Astrocyte (in vitro differentiated cells and primary cell): Measurements from ENCODE around the gene PLA2R1.

ENCODE experiments used
- EZH2 ChIP-seq: IDR thresholded peaks from 2 replicates; pipeline ENCODE4 v1.6.1; 2012; ENCODE audit warnings: mild to moderate bottlenecking, low read length, inconsistent platforms; ENCODE audit not compliant: insufficient read depth
- TF ChIP-seq, protein P1 (sequence below): IDR thresholded peaks from 2 replicates; pipeline ENCODE4 v1.5.1; 2011; ENCODE audit warnings: low read depth, mild to moderate bottlenecking, inconsistent platforms, low read length, moderate library complexity; ENCODE audit not compliant: insufficient read depth

DNA sequence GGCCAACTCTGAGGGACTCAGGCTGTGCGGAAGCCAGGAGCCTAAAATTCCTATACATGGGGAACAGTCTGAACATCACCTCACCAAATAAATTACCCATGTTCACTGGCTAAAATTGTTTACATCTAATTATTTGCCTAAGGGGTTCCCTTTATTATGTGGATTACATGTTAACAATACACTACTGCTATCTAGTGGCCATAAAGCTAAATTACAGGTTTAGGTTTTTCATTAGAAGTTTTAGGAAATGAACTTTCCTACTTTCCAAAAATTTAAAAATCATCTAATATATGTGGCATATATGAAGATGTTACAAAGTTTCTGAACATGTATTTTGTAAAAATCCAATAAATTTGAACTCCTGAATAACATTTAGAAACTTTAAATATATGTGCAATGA is 40.3 kb downstream of the PLA2R1 start:
- TF ChIP-seq, protein P1, sequence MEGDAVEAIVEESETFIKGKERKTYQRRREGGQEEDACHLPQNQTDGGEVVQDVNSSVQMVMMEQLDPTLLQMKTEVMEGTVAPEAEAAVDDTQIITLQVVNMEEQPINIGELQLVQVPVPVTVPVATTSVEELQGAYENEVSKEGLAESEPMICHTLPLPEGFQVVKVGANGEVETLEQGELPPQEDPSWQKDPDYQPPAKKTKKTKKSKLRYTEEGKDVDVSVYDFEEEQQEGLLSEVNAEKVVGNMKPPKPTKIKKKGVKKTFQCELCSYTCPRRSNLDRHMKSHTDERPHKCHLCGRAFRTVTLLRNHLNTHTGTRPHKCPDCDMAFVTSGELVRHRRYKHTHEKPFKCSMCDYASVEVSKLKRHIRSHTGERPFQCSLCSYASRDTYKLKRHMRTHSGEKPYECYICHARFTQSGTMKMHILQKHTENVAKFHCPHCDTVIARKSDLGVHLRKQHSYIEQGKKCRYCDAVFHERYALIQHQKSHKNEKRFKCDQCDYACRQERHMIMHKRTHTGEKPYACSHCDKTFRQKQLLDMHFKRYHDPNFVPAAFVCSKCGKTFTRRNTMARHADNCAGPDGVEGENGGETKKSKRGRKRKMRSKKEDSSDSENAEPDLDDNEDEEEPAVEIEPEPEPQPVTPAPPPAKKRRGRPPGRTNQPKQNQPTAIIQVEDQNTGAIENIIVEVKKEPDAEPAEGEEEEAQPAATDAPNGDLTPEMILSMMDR, result peak; percentile 16
- no peak for TF ChIP-seq EZH2
